ENCODE measurements around the gene GRM4. TPM values are rescaled to one million over a fixed set of nuclear protein-coding genes. Genes with fewer than 3 reads are reported as not detected.

GRM4 gene
- total RNA-seq, 1 experiment from 2014 or later = 0.41 TPM

- Histone ChIP-seq H3K4me3 (ENCODE audit: low read depth, low read length, poor library complexity, severe bottlenecking) (no peak overlapping the region), H3K27ac (ENCODE audit: low read depth, low read length, poor library complexity, severe bottlenecking) (no peak overlapping the region), H3K27me3 (replicated peaks; ENCODE audit: insufficient read depth, low read depth, low read length, poor library complexity) (no peaks in the 10 kb centered on the region), H3K4me1 (ENCODE audit: insufficient read depth, low read length, poor library complexity, severe bottlenecking) (no peaks in the 10 kb centered on the region), H3K9me3 (ENCODE audit: low read depth, low read length, poor library complexity, severe bottlenecking) (no peaks in the 10 kb centered on the region), H3K36me3 (ENCODE audit: insufficient read depth, low read length, poor library complexity, severe bottlenecking) (no peaks in the 10 kb centered on the region)
- DNase-seq (ENCODE audit: low spot score) = no peak
- intact Hi-C loops (cut with micrococcal nuclease; ENCODE audit: unreplicated experiment) = no loop called here
- POLR2A ChIA-PET (ENCODE audit: low non-redundant PET) = interaction anchor here (0.5 kb wide), 1 partner anchor 1316 kb away, joined by 3 read pairs; no protein-coding TSS in a partner anchor
- BruUV-seq (replicated peaks) = no TSS peak
- CTCF ChIA-PET = no interaction called here
- no peak for TF ChIP-seq CTCF (conservative IDR thresholded peaks at IDR 0.05; ENCODE audit: low read depth, low read length)
- TF ChIP-seq EZH2 (IDR thresholded peaks at IDR 0.05; ENCODE audit: borderline replicate concordance, low read depth, low read length, poor library complexity, severe bottlenecking) = no peak
Measured at GRCh38 chr6:34001706-34002621, 143.9 kb downstream of the GRM4 start.

GRCh38 chr6:34000281-34000680 is 145.6 kb downstream of the GRM4 start:
- DNase-seq (ENCODE audit: low spot score) = no peak
- Histone ChIP-seq H3K27me3 (replicated peaks; ENCODE audit: insufficient read depth, low read depth, low read length, poor library complexity) (no peaks in the 10 kb centered on the region), H3K36me3 (ENCODE audit: insufficient read depth, low read length, poor library complexity, severe bottlenecking) (no peaks in the 10 kb centered on the region), H3K4me3 (ENCODE audit: low read depth, low read length, poor library complexity, severe bottlenecking) (no peak overlapping the region), H3K9me3 (ENCODE audit: low read depth, low read length, poor library complexity, severe bottlenecking) (no peaks in the 10 kb centered on the region), H3K4me1 (ENCODE audit: insufficient read depth, low read length, poor library complexity, severe bottlenecking) (peaks cover 8% of the 10 kb centered on the region), H3K27ac (ENCODE audit: low read depth, low read length, poor library complexity, severe bottlenecking) (no peak overlapping the region)
- no TSS peak for BruUV-seq (replicated peaks)
- intact Hi-C loops (cut with micrococcal nuclease; ENCODE audit: unreplicated experiment) = no loop called here
- CTCF ChIA-PET = interaction anchor here (0.9 kb wide), 1 partner anchor 55 kb away, joined by 3 read pairs; no protein-coding TSS in a partner anchor
- TF ChIP-seq EZH2 (IDR thresholded peaks at IDR 0.05; ENCODE audit: borderline replicate concordance, low read depth, low read length, poor library complexity, severe bottlenecking) = no peak
- no peak for TF ChIP-seq CTCF (conservative IDR thresholded peaks at IDR 0.05; ENCODE audit: low read depth, low read length)
- POLR2A ChIA-PET (ENCODE audit: low non-redundant PET) = no interaction called here

GRCh38 chr6:33999567-33999966 is 146.3 kb downstream of the GRM4 start:
- DNase-seq (ENCODE audit: low spot score) = no peak
- Histone ChIP-seq H3K27me3 (replicated peaks; ENCODE audit: insufficient read depth, low read depth, low read length, poor library complexity) (no peaks in the 10 kb centered on the region), H3K4me1 (ENCODE audit: insufficient read depth, low read length, poor library complexity, severe bottlenecking) (peaks cover 14% of the 10 kb centered on the region), H3K27ac (ENCODE audit: low read depth, low read length, poor library complexity, severe bottlenecking) (no peak overlapping the region), H3K36me3 (ENCODE audit: insufficient read depth, low read length, poor library complexity, severe bottlenecking) (no peaks in the 10 kb centered on the region), H3K4me3 (ENCODE audit: low read depth, low read length, poor library complexity, severe bottlenecking) (no peak overlapping the region), H3K9me3 (ENCODE audit: low read depth, low read length, poor library complexity, severe bottlenecking) (no peaks in the 10 kb centered on the region)
- ChIA-PET POLR2A (ENCODE audit: low non-redundant PET) (no interaction called here), CTCF (interaction anchor here (0.9 kb wide), 1 partner anchor 56 kb away, joined by 3 read pairs; no protein-coding TSS in a partner anchor)
- intact Hi-C loops (cut with micrococcal nuclease; ENCODE audit: unreplicated experiment) = no loop called here
- TF ChIP-seq CTCF (conservative IDR thresholded peaks at IDR 0.05; ENCODE audit: low read depth, low read length) (no peak), EZH2 (IDR thresholded peaks at IDR 0.05; ENCODE audit: borderline replicate concordance, low read depth, low read length, poor library complexity, severe bottlenecking) (no peak)
- no TSS peak for BruUV-seq (replicated peaks)
